Keratinocyte (primary cell): Measurements from ENCODE around the gene UCN2. TPM values are rescaled to one million over a fixed set of nuclear protein-coding genes. Genes with fewer than 3 reads are reported as not detected.

ENCODE experiments used
- DNase-seq: peaks from one replicate; pipeline ENCODE4 v3.0.0-alpha.2; 2011; ENCODE audit warnings: low read depth, missing footprints, low spot score
- FAIRE-seq: peaks from 2 replicates; lab custom pipeline; 2011; peaks lifted over from hg19 to GRCh38; lab: Jason Lieb, UNC
- H2AFZ ChIP-seq: 2 replicates; pipeline ENCODE4 v1.6.0; 2012; ENCODE audit warnings: low read length, control low read depth, inconsistent platforms; ENCODE audit not compliant: control insufficient read depth
- H3K27ac ChIP-seq: 2 replicates; pipeline ENCODE4 v1.5.1; 2011; ENCODE audit warnings: low read length; ENCODE audit not compliant: control insufficient read depth, insufficient read depth
- H3K27me3 ChIP-seq: 3 replicates; pipeline ENCODE4 v1.6.0; 2011; ENCODE audit warnings: low read length; ENCODE audit not compliant: control insufficient read depth, insufficient read depth; ENCODE audit errors: extremely low read depth
- H3K36me3 ChIP-seq, 2 experiments: 2 replicates in 1 of 2; 3 replicates in 1 of 2; pipeline ENCODE4 v1.5.1; 2011; ENCODE audit warnings: low read length in 2 of 2, mild to moderate bottlenecking in 1 of 2; ENCODE audit not compliant: control insufficient read depth in 2 of 2, insufficient read depth in 2 of 2; ENCODE audit errors: extremely low read depth in 1 of 2
- H3K4me1 ChIP-seq: 3 replicates; pipeline ENCODE4 v1.5.1; 2011; ENCODE audit warnings: low read length; ENCODE audit not compliant: control insufficient read depth, insufficient read depth; ENCODE audit errors: extremely low read depth
- H3K4me2 ChIP-seq: 3 replicates; pipeline ENCODE4 v1.6.0; 2011; ENCODE audit warnings: low read depth, low read length; ENCODE audit not compliant: control insufficient read depth, insufficient read depth; ENCODE audit errors: extremely low read depth
- H3K4me3 ChIP-seq, 3 experiments: fragments of 200-600 bp in 1 of 3; sonication (generic) in 1 of 3; 2 replicates in 2 of 3; 3 replicates in 1 of 3; pipeline ENCODE4 v1.5.1; 2011 to 2016; ENCODE audit warnings: low read length in 3 of 3, mild to moderate bottlenecking in 3 of 3, control low read depth in 2 of 3, inconsistent platforms in 1 of 3, low read depth in 1 of 3, mixed read lengths in 1 of 3, mixed run types in 1 of 3, moderate library complexity in 1 of 3; ENCODE audit not compliant: control insufficient read depth in 2 of 3, insufficient read depth in 2 of 3; ENCODE audit errors: extremely low read depth in 1 of 3
- H3K79me2 ChIP-seq: 2 replicates; pipeline ENCODE4 v1.6.0; 2012; ENCODE audit warnings: low read length; ENCODE audit not compliant: control insufficient read depth, insufficient read depth
- H3K9ac ChIP-seq: 3 replicates; pipeline ENCODE4 v1.6.0; 2011; ENCODE audit warnings: low read length; ENCODE audit not compliant: control insufficient read depth, insufficient read depth; ENCODE audit errors: extremely low read depth
- H3K9me1 ChIP-seq: 3 replicates; pipeline ENCODE4 v1.6.0; 2011; ENCODE audit warnings: low read length; ENCODE audit not compliant: control insufficient read depth, insufficient read depth; ENCODE audit errors: extremely low read depth
- H3K9me3 ChIP-seq: 2 replicates; pipeline ENCODE4 v1.5.1; 2012; ENCODE audit warnings: low read depth, low read length; ENCODE audit not compliant: control insufficient read depth
- H4K20me1 ChIP-seq: 3 replicates; pipeline ENCODE4 v1.6.0; 2011; ENCODE audit warnings: low read length; ENCODE audit not compliant: control insufficient read depth, insufficient read depth; ENCODE audit errors: extremely low read depth
- EZH2 ChIP-seq: IDR thresholded peaks from one replicate; pipeline ENCODE4 v1.6.1; 2012; ENCODE audit warnings: inconsistent platforms, mild to moderate bottlenecking, low read length, moderate library complexity
- dilution Hi-C: fragments of 300-500 bp; cut with MboI; formaldehyde crosslinking; loops from one replicate; pipeline ENCODE4 v1.7.0; 2020; ENCODE audit warnings: low sequenced_read_pairs; ENCODE audit not compliant: extremely low pct_ligation_motif_present
- polyA minus RNA-seq, 3 experiments: library from RNA; depleted of rRNA, polyadenylated mRNA; stranded (reverse); fragments of >200 nt; gene quantifications; 1 replicate in 1 of 3; 2 replicates in 1 of 3; 3 replicates in 1 of 3; pipeline ENCODE4 v1.2.3, GENCODE V29; 2011
- polyA plus RNA-seq, 5 experiments: library from polyadenylated mRNA; depleted of rRNA in 3 of 5; stranded (reverse) in 3 of 5; stranded (forward) in 1 of 5; unstranded in 1 of 5; fragments of >200 nt; gene quantifications; 1 replicate in 1 of 5; 2 replicates in 3 of 5; 3 replicates in 1 of 5; pipeline versions ENCODE4 v1.2.1 to v1.2.3, GENCODE V29; 2011 to 2012; ENCODE audit warnings: missing spikeins in 2 of 5, low read depth in 1 of 5, low replicate concordance in 1 of 5
- TF ChIP-seq, protein P1 (sequence below), 3 experiments: IDR thresholded peaks in 1 of 3; conservative IDR thresholded peaks in 1 of 3; optimal IDR thresholded peaks in 1 of 3; 2 replicates in 2 of 3; 3 replicates in 1 of 3; pipeline versions ENCODE3 to v1.5.1; 2011; ENCODE audit warnings: low read length in 3 of 3, mild to moderate bottlenecking in 3 of 3, moderate library complexity in 2 of 3, control low read depth in 1 of 3, inconsistent platforms in 1 of 3; ENCODE audit not compliant: insufficient read depth in 2 of 3; ENCODE audit errors: extremely low read depth in 1 of 3

The UCN2 gene, protein sequence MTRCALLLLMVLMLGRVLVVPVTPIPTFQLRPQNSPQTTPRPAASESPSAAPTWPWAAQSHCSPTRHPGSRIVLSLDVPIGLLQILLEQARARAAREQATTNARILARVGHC
- 5.7 to 10.0 TPM (median 6.3 TPM) in 3 replicates for polyA plus RNA-seq
- polyA plus RNA-seq (2011; ENCODE audit: low read depth) = not detected
- polyA plus RNA-seq (2011; cell fraction: cytosol; rRNA removed) = 1.2 and 1.9 TPM in 2 replicates
- 43.3 and 53.6 TPM in 2 replicates for polyA plus RNA-seq (2011; cell fraction: nucleus; rRNA removed)
- 1.1 and 14.8 TPM in 2 replicates for polyA plus RNA-seq (2012; ENCODE audit: low replicate concordance)
- polyA minus RNA-seq = 6.8 to 20.4 TPM (median 19.2 TPM) in 3 replicates
- 1.3 TPM for polyA minus RNA-seq (2011; cell fraction: cytosol; rRNA and poly(A)+ RNA removed)
- 9.9 and 14.7 TPM in 2 replicates for polyA minus RNA-seq (2011; cell fraction: nucleus; rRNA and poly(A)+ RNA removed)

DNA sequence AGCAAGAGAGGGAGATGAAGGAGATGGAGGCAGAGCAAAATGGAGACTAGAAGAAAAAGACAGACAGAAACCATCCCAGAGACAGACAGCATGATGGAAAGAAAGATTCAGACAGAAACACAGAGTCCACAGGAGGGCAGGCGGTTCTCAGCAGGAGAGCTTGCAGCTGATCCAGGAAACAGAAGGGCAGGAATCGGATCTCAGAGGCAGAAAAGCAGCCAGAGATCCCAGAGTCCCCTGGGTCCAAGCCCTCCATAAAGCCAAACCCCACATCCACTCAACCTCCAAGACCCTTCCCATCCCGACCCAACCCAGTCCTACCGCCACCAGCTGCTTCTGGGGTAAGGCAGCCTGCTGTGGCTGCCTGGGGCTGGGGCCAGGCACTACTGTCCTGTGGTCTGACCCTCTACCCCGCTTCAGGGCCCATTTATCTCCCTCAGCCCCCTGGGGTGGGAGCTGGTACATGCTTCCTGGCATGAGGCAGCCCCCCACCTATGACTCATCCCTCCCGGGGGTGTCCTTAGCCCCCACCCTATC, at the start of gene UCN2:
UCN2 (minus strand) TSS at position 400 of the 537 bp plus-strand sequence. CDS start 657 bp downstream, outside the sequence.
- Histone ChIP-seq H3K27ac (no peak within 1 kb of the TSS), H3K4me1 (peaks cover 48% of the 10 kb centered on the region)
- peak; percentile 17 for FAIRE-seq

DNA sequence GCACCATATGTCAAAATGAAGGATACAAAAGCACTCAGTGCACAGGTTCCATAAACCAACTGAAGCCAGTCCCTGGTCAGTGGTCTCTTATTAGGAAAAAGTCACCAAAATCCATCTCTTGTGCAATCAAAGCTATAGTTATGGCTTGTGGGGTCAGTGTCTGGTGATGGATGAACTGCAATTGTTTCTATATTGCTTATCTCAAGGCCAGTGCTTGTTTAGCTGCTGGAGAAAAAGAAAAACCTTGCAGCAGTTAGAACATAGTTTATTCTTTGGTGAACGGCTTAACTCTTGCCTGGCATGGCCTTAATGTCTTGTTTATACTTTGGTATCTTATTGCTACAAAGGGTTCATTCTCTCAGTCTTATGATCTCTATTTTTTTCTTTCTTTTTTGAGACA, 48.7 kb upstream of the UCN2 start:
- H3K4me3 ChIP-seq = no peak overlapping the region
- H3K9me1 ChIP-seq = no peaks in the 10 kb centered on the region
- peaks cover 3% of the 10 kb centered on the region for H3K9me3 ChIP-seq
- no peak overlapping the region for H3K9ac ChIP-seq
- peaks cover 20% of the 10 kb centered on the region for H3K4me1 ChIP-seq
- H3K36me3 ChIP-seq = peaks cover 0 to 9% of the 10 kb centered on the region in 2 experiments
- peaks cover 21% of the 10 kb centered on the region for H3K79me2 ChIP-seq
- no peaks in the 10 kb centered on the region for H3K27me3 ChIP-seq
- no peaks in the 10 kb centered on the region for H4K20me1 ChIP-seq
- FAIRE-seq (no peak), DNase-seq (no peak)
- TF ChIP-seq EZH2 = no peak
- TF ChIP-seq, protein P1, sequence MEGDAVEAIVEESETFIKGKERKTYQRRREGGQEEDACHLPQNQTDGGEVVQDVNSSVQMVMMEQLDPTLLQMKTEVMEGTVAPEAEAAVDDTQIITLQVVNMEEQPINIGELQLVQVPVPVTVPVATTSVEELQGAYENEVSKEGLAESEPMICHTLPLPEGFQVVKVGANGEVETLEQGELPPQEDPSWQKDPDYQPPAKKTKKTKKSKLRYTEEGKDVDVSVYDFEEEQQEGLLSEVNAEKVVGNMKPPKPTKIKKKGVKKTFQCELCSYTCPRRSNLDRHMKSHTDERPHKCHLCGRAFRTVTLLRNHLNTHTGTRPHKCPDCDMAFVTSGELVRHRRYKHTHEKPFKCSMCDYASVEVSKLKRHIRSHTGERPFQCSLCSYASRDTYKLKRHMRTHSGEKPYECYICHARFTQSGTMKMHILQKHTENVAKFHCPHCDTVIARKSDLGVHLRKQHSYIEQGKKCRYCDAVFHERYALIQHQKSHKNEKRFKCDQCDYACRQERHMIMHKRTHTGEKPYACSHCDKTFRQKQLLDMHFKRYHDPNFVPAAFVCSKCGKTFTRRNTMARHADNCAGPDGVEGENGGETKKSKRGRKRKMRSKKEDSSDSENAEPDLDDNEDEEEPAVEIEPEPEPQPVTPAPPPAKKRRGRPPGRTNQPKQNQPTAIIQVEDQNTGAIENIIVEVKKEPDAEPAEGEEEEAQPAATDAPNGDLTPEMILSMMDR (optimal IDR thresholded peaks at IDR 0.05 in 1 of 3, IDR thresholded peaks at IDR 0.05 in 1 of 3, conservative IDR thresholded peaks at IDR 0.05 in 1 of 3; ENCODE audit: extremely low read depth in 1 of 3, insufficient read depth in 2 of 3, low read length in 3 of 3) = no peak
- dilution Hi-C loops = no loop called here
- H2AFZ ChIP-seq = no peak overlapping the region
- no peak overlapping the region for H3K27ac ChIP-seq
- H3K4me2 ChIP-seq = no peak overlapping the region

More for the DNA sequence above, at the start of gene UCN2:
- no peak within 1 kb of the TSS for H3K4me3 ChIP-seq
- no peak for TF ChIP-seq EZH2
- TF ChIP-seq, protein P1 (optimal IDR thresholded peaks at IDR 0.05 in 1 of 3, IDR thresholded peaks at IDR 0.05 in 1 of 3, conservative IDR thresholded peaks at IDR 0.05 in 1 of 3; ENCODE audit: extremely low read depth in 1 of 3, insufficient read depth in 2 of 3, low read length in 3 of 3) = no peak
- dilution Hi-C loops = no loop called here
- no peaks in the 10 kb centered on the region for H3K9me3 ChIP-seq
- peaks cover 11% of the 10 kb centered on the region for H4K20me1 ChIP-seq
- no peak within 1 kb of the TSS for H2AFZ ChIP-seq
- peaks cover 3% of the 10 kb centered on the region for H3K9me1 ChIP-seq
- H3K9ac ChIP-seq = peak within 1 kb of the TSS; percentile 11
- peak within 1 kb of the TSS; percentile 4 for H3K4me2 ChIP-seq
- DNase-seq = no peak
- H3K27me3 ChIP-seq = no peaks in the 10 kb centered on the region
- no peaks in the 10 kb centered on the region for H3K79me2 ChIP-seq
- H3K36me3 ChIP-seq = peaks cover 39 to 46% of the 10 kb centered on the region in 2 experiments
